ENCODE results near the gene RPS3. TPM values are rescaled to one million over a fixed set of nuclear protein-coding genes. Genes with fewer than 3 reads are reported as not detected.

The RPS3 gene
- total RNA-seq, 1 experiment from 2014 or later: 3,765 TPM

DNA sequence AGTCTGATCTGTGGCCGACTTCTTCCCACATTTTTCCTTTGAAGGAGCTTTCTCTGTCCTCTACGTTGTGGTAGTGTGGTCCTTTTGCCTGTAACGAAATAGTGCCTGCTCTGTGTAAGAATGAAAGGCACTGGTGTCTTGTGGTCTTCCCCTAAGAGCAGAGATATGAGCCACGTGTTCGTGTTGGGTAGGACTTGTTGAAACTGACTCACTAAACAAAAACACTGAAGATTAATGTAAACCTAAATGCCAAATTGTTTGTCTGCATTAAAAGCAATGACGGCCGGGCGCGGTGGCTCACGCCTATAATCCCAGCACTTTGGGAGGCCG, 10.1 kb upstream of the RPS3 start:
- no peak overlapping the region for H3K23ac ChIP-seq (ENCODE audit: insufficient read length, low read depth, low read length)
- no peak overlapping the region for H3T11ph ChIP-seq (ENCODE audit: low read length)
- no peaks in the 10 kb centered on the region for H3K9me3 ChIP-seq (ENCODE audit: control insufficient read depth, low read depth, low read length)
- Mint-ChIP-seq H3K4me1 (peaks cover 2 to 5% of the 10 kb centered on the region in 2 experiments; a peak in 2 of 4 replicates), H3K27ac (no peak overlapping the region), H3K27me3 (ENCODE audit: low read depth) (no peaks in the 10 kb centered on the region; the same call in 1 of the 2 replicates), H3K4me3 (no peak overlapping the region), H3K9me3 (no peaks in the 10 kb centered on the region), H3K36me3 (ENCODE audit: insufficient read depth in 1 of 3, low read depth in 3 of 3) (no peaks in the 10 kb centered on the region)
- no peak overlapping the region for H3K14ac ChIP-seq (ENCODE audit: insufficient read depth, low read length)
- H3K79me2 ChIP-seq (ENCODE audit: insufficient read depth, low read length): no peaks in the 10 kb centered on the region
- H3K27me3 ChIP-seq (ENCODE audit: insufficient read depth, low read length): no peaks in the 10 kb centered on the region
- H3K18ac ChIP-seq (ENCODE audit: insufficient read length, low read depth, low read length): no peak overlapping the region
- TF ChIP-seq, protein P1, sequence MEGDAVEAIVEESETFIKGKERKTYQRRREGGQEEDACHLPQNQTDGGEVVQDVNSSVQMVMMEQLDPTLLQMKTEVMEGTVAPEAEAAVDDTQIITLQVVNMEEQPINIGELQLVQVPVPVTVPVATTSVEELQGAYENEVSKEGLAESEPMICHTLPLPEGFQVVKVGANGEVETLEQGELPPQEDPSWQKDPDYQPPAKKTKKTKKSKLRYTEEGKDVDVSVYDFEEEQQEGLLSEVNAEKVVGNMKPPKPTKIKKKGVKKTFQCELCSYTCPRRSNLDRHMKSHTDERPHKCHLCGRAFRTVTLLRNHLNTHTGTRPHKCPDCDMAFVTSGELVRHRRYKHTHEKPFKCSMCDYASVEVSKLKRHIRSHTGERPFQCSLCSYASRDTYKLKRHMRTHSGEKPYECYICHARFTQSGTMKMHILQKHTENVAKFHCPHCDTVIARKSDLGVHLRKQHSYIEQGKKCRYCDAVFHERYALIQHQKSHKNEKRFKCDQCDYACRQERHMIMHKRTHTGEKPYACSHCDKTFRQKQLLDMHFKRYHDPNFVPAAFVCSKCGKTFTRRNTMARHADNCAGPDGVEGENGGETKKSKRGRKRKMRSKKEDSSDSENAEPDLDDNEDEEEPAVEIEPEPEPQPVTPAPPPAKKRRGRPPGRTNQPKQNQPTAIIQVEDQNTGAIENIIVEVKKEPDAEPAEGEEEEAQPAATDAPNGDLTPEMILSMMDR (conservative IDR thresholded peaks at IDR 0.05): no peak
- WGBS (ENCODE audit: extremely low coverage, insufficient read length, low lambda C conversion rate): no CpG with 5 or more reads among the region's 11 CpGs
- H2BK15ac ChIP-seq (ENCODE audit: low read depth, low read length): no peak overlapping the region
- no peak overlapping the region for H3K27ac ChIP-seq (ENCODE audit: insufficient read length, low read depth, low read length)
- H3K4me1 ChIP-seq (ENCODE audit: insufficient read depth, low read length): no peaks in the 10 kb centered on the region; the same call in 1 of the 2 replicates
- no peak overlapping the region for H3K9ac ChIP-seq (ENCODE audit: extremely low read depth, insufficient read length, low read length)
- no peaks in the 10 kb centered on the region for H3K23me2 ChIP-seq (ENCODE audit: insufficient read length, low read depth, low read length, poor library complexity, severe bottlenecking)
- no peaks in the 10 kb centered on the region for H3K79me1 ChIP-seq (ENCODE audit: insufficient read depth, low read depth, low read length, poor library complexity, severe bottlenecking)
- H2BK120ac ChIP-seq (ENCODE audit: low read depth, low read length, poor library complexity, severe bottlenecking): no peak overlapping the region
- no peak overlapping the region for H4K8ac ChIP-seq (replicated peaks; ENCODE audit: insufficient read length, low read depth, low read length)
- DNase-seq: no peak
- no peak overlapping the region for H4K91ac ChIP-seq (ENCODE audit: insufficient read length, low read depth, low read length)
- no peak overlapping the region for H2BK12ac ChIP-seq (ENCODE audit: insufficient read length, low read depth, low read length)
- no peak overlapping the region for H2AK5ac ChIP-seq (ENCODE audit: insufficient read length, low read length)
- no peak overlapping the region for H4K5ac ChIP-seq (ENCODE audit: insufficient read length, low read depth, low read length)
- no peak overlapping the region for H2AFZ ChIP-seq (ENCODE audit: low read length)
- H3K56ac ChIP-seq (ENCODE audit: insufficient read length, low read depth, low read length): no peak overlapping the region
- no peaks in the 10 kb centered on the region for H4K20me1 ChIP-seq (ENCODE audit: control insufficient read depth, insufficient read depth, insufficient read length)
- H3K4ac ChIP-seq (ENCODE audit: low read depth, low read length): no peak overlapping the region
- no peak overlapping the region for H3K4me2 ChIP-seq (ENCODE audit: insufficient read depth, insufficient read length, low read length)
- H2BK20ac ChIP-seq (ENCODE audit: low read depth, low read length, poor library complexity, severe bottlenecking): no peak overlapping the region
- H2BK5ac ChIP-seq (ENCODE audit: insufficient read length, low read length): no peak overlapping the region
